Daoy (cell line): ENCODE measurements around the gene CXorf51A. TPM values are rescaled to one million over a fixed set of nuclear protein-coding genes. Genes with fewer than 3 reads are reported as not detected.
"Not testable (repeated sequence)": the region's sequence is repeated elsewhere in the genome, so short reads cannot be mapped to it uniquely, and the experiment has no call there.

Source experiments
- DNase-seq: peaks from one replicate; pipeline ENCODE4 v3.0.0-alpha.2; 2015; ENCODE audit warnings: low read depth
- total RNA-seq: library from RNA; depleted of rRNA; stranded (reverse); fragments of >200 nt; shearing (Covaris generic); gene quantifications from 2 replicates; pipeline ENCODE4 v1.2.3, GENCODE V29; 2014; rRNA removed

CXorf51A gene
- not detected in 2 replicates for total RNA-seq

- DNase-seq = not testable (repeated sequence)
These were observed at the start of gene CXorf51A for GRCh38 chrX:146814644-146815043. Gene CXorf51A, minus strand, starts transcription at chrX:146814744. Its CDS starts 21 bp downstream, at chrX:146814723.

DNA sequence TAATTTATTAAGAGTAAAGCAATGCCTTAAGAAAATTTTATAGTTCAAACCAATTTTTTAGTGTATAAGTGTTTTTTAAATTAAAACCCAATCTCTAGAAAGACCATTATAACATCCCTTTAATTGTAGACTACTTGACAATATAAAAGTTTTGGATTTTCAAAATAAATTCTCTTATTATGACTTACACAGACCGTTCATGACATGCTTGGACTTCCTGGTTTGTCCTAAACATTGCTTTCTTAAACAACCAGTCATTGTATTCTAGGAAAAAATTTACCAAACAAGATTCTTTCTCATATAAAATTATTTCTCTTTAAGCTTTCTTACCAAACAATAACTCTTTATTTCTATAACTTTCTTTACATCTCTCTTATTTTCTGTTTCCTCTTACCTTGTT lies 49.0 kb upstream of the CXorf51A start:
- no peak for DNase-seq

- no peak for DNase-seq
These were observed 39.7 kb upstream of the CXorf51A start for GRCh38 chrX:146854281-146854680.

GRCh38 chrX:146831994-146832393 lies 17.4 kb upstream of the CXorf51A start:
- DNase-seq = no peak

DNA sequence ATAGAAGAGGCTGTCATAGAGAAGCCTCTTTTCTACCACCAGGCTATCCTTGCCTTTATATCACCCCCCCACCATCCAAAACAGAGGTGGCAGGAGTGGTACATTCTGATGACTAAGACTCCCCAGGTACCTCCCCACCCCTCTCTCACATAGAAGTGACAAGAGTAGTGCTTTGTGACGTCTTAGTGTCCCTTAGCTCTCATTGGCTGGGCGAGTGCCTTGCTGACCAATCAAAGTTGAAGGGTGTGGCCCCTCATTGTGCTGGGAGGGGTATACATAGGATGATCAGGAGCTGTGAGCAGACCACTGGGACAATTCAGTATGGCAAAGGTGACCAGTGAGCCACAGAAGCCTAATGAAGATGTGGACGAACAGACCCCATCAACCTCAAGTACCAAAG lies 5.1 kb downstream of the CXorf51A start, which contains the start of gene CXorf51B:
TSS of gene CXorf51B (plus strand) at position 301 of the 400 bp plus-strand sequence. CDS start at position 322, 21 bp downstream.
- not testable (repeated sequence) for DNase-seq

Other genes starting within 250 kb of the CXorf51A start
- gene CXorf51B, start 5.0 kb downstream of the CXorf51A start, total RNA-seq = not detected in 2 replicates